Thyroid gland (tissue), 4 donors: ENCODE data around the gene MYADM. TPM values are rescaled to one million over a fixed set of nuclear protein-coding genes. Genes with fewer than 3 reads are reported as not detected.

Experiments
- DNase-seq, 2 donors: peaks; one replicate each; pipeline ENCODE4 v3.0.0-alpha.2; 2019
- H3K27ac ChIP-seq, 3 donors: fragments of 200-600 bp; sonication (generic); 1 replicate in 2 of 3; 2 replicates in 1 of 3; pipeline ENCODE4 v1.5.1; 2016 to 2019; ENCODE audit warnings: mild to moderate bottlenecking in 1 of 3, moderate library complexity in 1 of 3
- H3K27me3 ChIP-seq: fragments of 200-600 bp; sonication (generic); one replicate; pipeline ENCODE4 v1.5.1; 2019
- H3K36me3 ChIP-seq, 2 donors: fragments of 200-600 bp; sonication (generic); one replicate each; pipeline ENCODE4 v1.5.1; 2016 to 2019
- H3K4me1 ChIP-seq, 2 donors: fragments of 200-600 bp; sonication (generic); one replicate each; pipeline ENCODE4 v1.5.1; 2017 to 2019
- H3K4me3 ChIP-seq, 3 donors: fragments of 200-600 bp; sonication (generic); replicated peaks in 1 of 3; 1 replicate in 2 of 3; 2 replicates in 1 of 3; pipeline ENCODE4 v1.5.1; 2016; ENCODE audit warnings: mild to moderate bottlenecking in 1 of 3
- H3K9me3 ChIP-seq: fragments of 200-600 bp; sonication (generic); one replicate; pipeline ENCODE4 v1.5.1; 2017
- POLR2A ChIP-seq, 2 donors: fragments of 450-650 bp; IDR thresholded peaks; one replicate each; pipeline ENCODE4 v1.6.1; 2017; ENCODE audit warnings: antibody characterized with exemption in 2 of 2, mild to moderate bottlenecking in 2 of 2, moderate library complexity in 1 of 2
- WGBS, 2 donors: methylation state at CpG; one replicate each; pipeline ENCODE4 v1.1.5; 2017; 5-methylcytosine and 5-hydroxymethylcytosine counted together
- intact Hi-C: fragments of 100-400 bp; cut with DNase I; formaldehyde crosslinking; loops from one replicate; pipeline ENCODE4 v1.15.1; 2023
- total RNA-seq, 4 donors: library from RNA; depleted of rRNA; stranded (reverse); fragments of >200 nt; gene quantifications; one replicate each; pipeline ENCODE4 v1.2.3, GENCODE V29; 2016
- TF ChIP-seq, protein P1 (sequence below), 6 experiments: fragments of 200-600 bp in 3 of 6; fragments of 450-650 bp in 3 of 6; sonication (generic) in 3 of 6; IDR thresholded peaks; one replicate each; pipeline ENCODE4 v1.5.1; 2016 to 2019; ENCODE audit warnings: antibody characterized with exemption in 6 of 6, mild to moderate bottlenecking in 2 of 6, inconsistent platforms in 1 of 6, moderate library complexity in 1 of 6

The MYADM gene
- total RNA-seq, 4 donors from 2014 or later: 16.4 to 37.8 (median 21.8) TPM

GRCh38 chr19:53880711-53881481, 13.2 kb downstream of the MYADM start:
- Histone ChIP-seq H3K9me3 (no peaks in the 10 kb centered on the region), H3K4me3 (no peak overlapping the region), H3K27ac (no peak overlapping the region), H3K27me3 (peaks cover 3% of the 10 kb centered on the region), H3K4me1 (peaks cover 9 to 19% of the 10 kb centered on the region in 2 donors), H3K36me3 (no peaks in the 10 kb centered on the region)
- TF ChIP-seq, protein P1, sequence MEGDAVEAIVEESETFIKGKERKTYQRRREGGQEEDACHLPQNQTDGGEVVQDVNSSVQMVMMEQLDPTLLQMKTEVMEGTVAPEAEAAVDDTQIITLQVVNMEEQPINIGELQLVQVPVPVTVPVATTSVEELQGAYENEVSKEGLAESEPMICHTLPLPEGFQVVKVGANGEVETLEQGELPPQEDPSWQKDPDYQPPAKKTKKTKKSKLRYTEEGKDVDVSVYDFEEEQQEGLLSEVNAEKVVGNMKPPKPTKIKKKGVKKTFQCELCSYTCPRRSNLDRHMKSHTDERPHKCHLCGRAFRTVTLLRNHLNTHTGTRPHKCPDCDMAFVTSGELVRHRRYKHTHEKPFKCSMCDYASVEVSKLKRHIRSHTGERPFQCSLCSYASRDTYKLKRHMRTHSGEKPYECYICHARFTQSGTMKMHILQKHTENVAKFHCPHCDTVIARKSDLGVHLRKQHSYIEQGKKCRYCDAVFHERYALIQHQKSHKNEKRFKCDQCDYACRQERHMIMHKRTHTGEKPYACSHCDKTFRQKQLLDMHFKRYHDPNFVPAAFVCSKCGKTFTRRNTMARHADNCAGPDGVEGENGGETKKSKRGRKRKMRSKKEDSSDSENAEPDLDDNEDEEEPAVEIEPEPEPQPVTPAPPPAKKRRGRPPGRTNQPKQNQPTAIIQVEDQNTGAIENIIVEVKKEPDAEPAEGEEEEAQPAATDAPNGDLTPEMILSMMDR (IDR thresholded peaks at IDR 0.05): no peak
- TF ChIP-seq POLR2A (IDR thresholded peaks at IDR 0.05): no peak
- no peak for DNase-seq
- intact Hi-C loops: no loop called here
- 33% methylated on average over 6 of the region's 6 CpGs for WGBS, 2 donors

- 2 to 3% methylated on average over 29 to 31 of the region's 49 CpGs for WGBS, 2 donors
- TF ChIP-seq POLR2A (IDR thresholded peaks at IDR 0.05): no peak
- TF ChIP-seq, protein P1 (IDR thresholded peaks at IDR 0.05): peak in 3 of 6 experiments; percentile 23 to 41 (median 30)
- H3K36me3 ChIP-seq: no peaks in the 10 kb centered on the region
- no peak within 1 kb of the TSS for H3K27ac ChIP-seq
- intact Hi-C loops: no loop called here
- H3K9me3 ChIP-seq: no peaks in the 10 kb centered on the region
- H3K4me3 ChIP-seq: no peak within 1 kb of the TSS
- peak in 1 of 2 donors; percentile 12 for DNase-seq
- peaks cover 3% of the 10 kb centered on the region for H3K27me3 ChIP-seq
- peaks cover 9 to 19% of the 10 kb centered on the region in 2 donors for H3K4me1 ChIP-seq
Measured at GRCh38 chr19:53881482-53882390, 14.1 kb downstream of the MYADM start, which contains the start of gene PRKCG. TSS of gene PRKCG (plus strand) at chr19:53882197. CDS start at chr19:53882495, 298 bp downstream.

GRCh38 chr19:53882391-53883050, 14.8 kb downstream of the MYADM start:
- TF ChIP-seq, protein P1 (IDR thresholded peaks at IDR 0.05): no peak
- TF ChIP-seq POLR2A (IDR thresholded peaks at IDR 0.05): no peak
- Histone ChIP-seq H3K4me3 (no peak overlapping the region), H3K27ac (no peak overlapping the region), H3K4me1 (peaks cover 9 to 19% of the 10 kb centered on the region in 2 donors), H3K36me3 (no peaks in the 10 kb centered on the region), H3K27me3 (peaks cover 3% of the 10 kb centered on the region), H3K9me3 (no peaks in the 10 kb centered on the region)
- no peak for DNase-seq
- intact Hi-C loops: no loop called here
- WGBS, 2 donors: 2% methylated on average over 14 to 16 of the region's 18 CpGs

DNA sequence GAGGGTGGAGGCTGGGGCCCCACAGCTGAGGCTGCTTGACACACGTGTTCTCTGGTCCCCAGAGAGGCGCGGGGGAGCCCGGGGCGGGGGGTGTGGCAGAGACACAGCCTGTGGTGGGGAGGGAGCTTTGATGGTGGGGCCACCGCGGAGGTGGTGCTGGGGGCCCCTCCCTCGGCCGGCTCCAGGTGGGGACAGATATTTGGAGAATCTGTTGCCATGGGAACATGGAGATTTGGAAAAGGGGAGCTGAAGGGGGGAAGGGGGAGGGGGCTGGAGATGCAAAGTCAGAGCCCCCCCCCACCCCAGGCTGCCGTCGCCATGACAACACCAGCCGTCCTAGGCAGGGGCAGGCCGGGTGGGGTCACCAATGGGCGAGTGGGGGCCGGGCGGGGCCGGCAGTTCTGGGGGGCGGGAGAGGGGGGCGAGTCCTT, 15.6 kb downstream of the MYADM start:
- intact Hi-C loops: no loop called here
- Histone ChIP-seq H3K4me3 (no peak overlapping the region), H3K9me3 (no peaks in the 10 kb centered on the region), H3K27ac (no peak overlapping the region), H3K4me1 (peaks cover 9 to 19% of the 10 kb centered on the region in 2 donors), H3K27me3 (peaks cover 3% of the 10 kb centered on the region), H3K36me3 (no peaks in the 10 kb centered on the region)
- WGBS, 2 donors: 0% methylated on average over 1 to 7 of the region's 19 CpGs
- DNase-seq: no peak
- TF ChIP-seq, protein P1 (IDR thresholded peaks at IDR 0.05): no peak
- TF ChIP-seq POLR2A (IDR thresholded peaks at IDR 0.05): no peak
